K562 (cell line): ENCODE data around the gene ANAPC4. TPM values are rescaled to one million over a fixed set of nuclear protein-coding genes. Genes with fewer than 3 reads are reported as not detected.
"Not testable (repeated sequence)": the region's sequence is repeated elsewhere in the genome, so short reads cannot be mapped to it uniquely, and the experiment has no call there.

ENCODE experiments used
- ATAC-seq: fragments of 200-7000 bp; cut with Tn5 transposase; 3 replicates; pipeline ENCODE4 v1.9.1; 2020; ENCODE audit warnings: moderate library complexity
- BruUV-seq: library from RNA; stranded (reverse); fragments of 400-500 nt; replicated peaks from 2 replicates; lab custom pipeline; 2021; lab: Mats Ljungman, UMichigan
- CTCF ChIA-PET: fragments of 300-600 bp; formaldehyde crosslinking; extraction: SDS; loops from one replicate; lab custom pipeline; 2021; ENCODE audit warnings: low intra/inter-chr PET ratio; lab: Yijun Ruan, JAX
- POLR2A ChIA-PET: fragments of 300-600, 350-650 bp; sonication (Branson Sonifier 250); formaldehyde crosslinking; extraction: SDS; loops from one replicate; lab custom pipeline; 2021; ENCODE audit warnings: antibody characterized with exemption, inconsistent platforms; lab: Yijun Ruan, JAX
- DNase-seq, 4 experiments: peaks; one replicate each; pipeline versions ENCODE4 v3.0.0 to v3.0.0-alpha.2; 2011 to 2018; ENCODE audit warnings: low spot score in 3 of 4, mixed read lengths in 3 of 4; ENCODE audit errors: extremely low read depth in 1 of 4
- FAIRE-seq: peaks from 2 replicates; lab custom pipeline; 2011; peaks lifted over from hg19 to GRCh38; lab: Jason Lieb, UNC
- H2AFZ ChIP-seq: 2 replicates; pipeline ENCODE4 v1.6.0; 2011; ENCODE audit warnings: low read depth, low read length, control low read depth, inconsistent platforms
- H3K27ac ChIP-seq: fragments of 200-600 bp; 3 replicates; pipeline ENCODE4 v1.8.0; 2011; ENCODE audit warnings: low read depth, mild to moderate bottlenecking, control low read depth, inconsistent platforms, low read length, moderate library complexity, mixed read lengths; ENCODE audit errors: extremely low read depth
- H3K27me3 ChIP-seq, 2 experiments: fragments of 300-600 bp in 1 of 2; 2 replicates in 1 of 2; 3 replicates in 1 of 2; pipeline versions ENCODE4 v1.6.0 to v1.8.0; 2011; ENCODE audit warnings: inconsistent platforms in 2 of 2, low read length in 2 of 2, mild to moderate bottlenecking in 1 of 2, mixed read lengths in 1 of 2, moderate library complexity in 1 of 2; ENCODE audit not compliant: control insufficient read depth in 2 of 2, insufficient read depth in 2 of 2
- H3K36me3 ChIP-seq: fragments of 300-600 bp; 3 replicates; pipeline ENCODE4 v1.8.0; 2011; ENCODE audit warnings: mild to moderate bottlenecking, low read length, inconsistent platforms; ENCODE audit not compliant: control insufficient read depth, insufficient read depth
- H3K4me1 ChIP-seq, 2 experiments: fragments of 200-600 bp in 1 of 2; replicated peaks in 1 of 2; 2 replicates in 1 of 2; 3 replicates in 1 of 2; pipeline versions ENCODE4 v1.5.1 to v1.8.0; 2011; ENCODE audit warnings: inconsistent platforms in 2 of 2, low read length in 2 of 2, mild to moderate bottlenecking in 1 of 2, mixed read lengths in 1 of 2, moderate library complexity in 1 of 2; ENCODE audit not compliant: control insufficient read depth in 2 of 2, insufficient read depth in 2 of 2
- H3K4me2 ChIP-seq: 2 replicates; pipeline ENCODE4 v1.6.1; 2011; ENCODE audit warnings: low read length, control low read depth, inconsistent platforms, mixed read lengths; ENCODE audit not compliant: insufficient read depth
- H3K4me3 ChIP-seq: fragments of 200-600 bp; sonication (generic), shearing (Covaris generic); 2 replicates; pipeline ENCODE4 v1.5.1; 2016; ENCODE audit warnings: control low read depth, inconsistent platforms
- H3K79me2 ChIP-seq: fragments of 200-600 bp; 3 replicates; pipeline ENCODE4 v1.8.0; 2011; ENCODE audit warnings: low read length, inconsistent platforms; ENCODE audit not compliant: control insufficient read depth, insufficient read depth
- H3K9ac ChIP-seq, 2 experiments: 2 replicates each; pipeline versions ENCODE4 v1.6.0 to v1.6.1; 2011; ENCODE audit warnings: low read depth in 2 of 2, low read length in 2 of 2, control low read depth in 1 of 2, inconsistent platforms in 1 of 2, mild to moderate bottlenecking in 1 of 2, mixed read lengths in 1 of 2; ENCODE audit not compliant: insufficient read depth in 1 of 2
- H3K9me1 ChIP-seq: one replicate; pipeline ENCODE4 v1.6.0; 2011; ENCODE audit warnings: inconsistent platforms, mild to moderate bottlenecking, low read length, moderate library complexity; ENCODE audit not compliant: control insufficient read depth, insufficient read depth
- H3K9me3 ChIP-seq: replicated peaks from 2 replicates; pipeline ENCODE4 v1.5.1; 2011; ENCODE audit warnings: low read depth, low read length, inconsistent platforms; ENCODE audit not compliant: control insufficient read depth, insufficient read depth
- H4K20me1 ChIP-seq: replicated peaks from 2 replicates; pipeline ENCODE4 v1.6.1; 2011; ENCODE audit warnings: low read length, inconsistent platforms, mixed read lengths; ENCODE audit not compliant: control insufficient read depth, insufficient read depth
- WGBS: fragments of 100-300 bp; shearing (Covaris generic); methylation state at CpG from one replicate; pipeline ENCODE4 v1.1.6; 2016; ENCODE audit warnings: low coverage, mixed read lengths; ENCODE audit not compliant: insufficient coverage; ENCODE audit errors: missing lambda C conversion rate; 5-methylcytosine and 5-hydroxymethylcytosine counted together
- in situ Hi-C: fragments of 300-500 bp; cut with MboI; formaldehyde crosslinking; loops from 4 replicates; pipeline ENCODE4 v1.15.0; 2018; ENCODE audit warnings: inconsistent platforms, mixed read lengths
- intact Hi-C: fragments of 100-400 bp; cut with micrococcal nuclease; formaldehyde crosslinking; loops from 2 replicates; pipeline ENCODE4 v1.14.2; 2022
- polyA plus RNA-seq, 8 experiments: library from polyadenylated mRNA; depleted of rRNA in 4 of 8; stranded (reverse) in 5 of 8; unstranded in 3 of 8; fragments of >200 nt; fragmentation: Nextera tagmentation in 2 of 8; fragmentation: Illumina TruSeq in 1 of 8; extraction: Ambion mirVana in 2 of 8; extraction: Trizol in 1 of 8; gene quantifications; 2 replicates each; pipeline versions ENCODE4 v1.2.1 to v1.2.3, GENCODE V29; 2011 to 2014; ENCODE audit warnings: inconsistent platforms in 1 of 8, missing spikeins in 1 of 8
- total RNA-seq, 7 experiments: library from RNA; depleted of rRNA in 6 of 7; stranded (reverse); fragments of >200 nt in 6 of 7; fragmentation: Illumina TruSeq in 2 of 7; extraction: Trizol in 2 of 7; gene quantifications; 2 replicates each; pipeline versions ENCODE4 v1.2.1 to v1.2.3, GENCODE V29; 2011 to 2021; ENCODE audit warnings: low replicate concordance in 1 of 7
- TF ChIP-seq, protein P1 (sequence below), 2 experiments: fragments of 450-650 bp in 1 of 2; sonication (generic) in 1 of 2; formaldehyde crosslinking in 1 of 2; IDR thresholded peaks; 2 replicates each; pipeline versions ENCODE4 v1.7.1 to v1.9.0; 2016 to 2022; ENCODE audit warnings: inconsistent platforms in 1 of 2, mild to moderate bottlenecking in 1 of 2, missing genetic modification reagents in 1 of 2

The ANAPC4 gene
- total and polyA plus RNA-seq, 9 of the 15 experiments (the other 6 are each of a cell fraction or from before 2014, with no cell fraction given), result 23.9 to 47.0 (median 31.9) TPM

DNA sequence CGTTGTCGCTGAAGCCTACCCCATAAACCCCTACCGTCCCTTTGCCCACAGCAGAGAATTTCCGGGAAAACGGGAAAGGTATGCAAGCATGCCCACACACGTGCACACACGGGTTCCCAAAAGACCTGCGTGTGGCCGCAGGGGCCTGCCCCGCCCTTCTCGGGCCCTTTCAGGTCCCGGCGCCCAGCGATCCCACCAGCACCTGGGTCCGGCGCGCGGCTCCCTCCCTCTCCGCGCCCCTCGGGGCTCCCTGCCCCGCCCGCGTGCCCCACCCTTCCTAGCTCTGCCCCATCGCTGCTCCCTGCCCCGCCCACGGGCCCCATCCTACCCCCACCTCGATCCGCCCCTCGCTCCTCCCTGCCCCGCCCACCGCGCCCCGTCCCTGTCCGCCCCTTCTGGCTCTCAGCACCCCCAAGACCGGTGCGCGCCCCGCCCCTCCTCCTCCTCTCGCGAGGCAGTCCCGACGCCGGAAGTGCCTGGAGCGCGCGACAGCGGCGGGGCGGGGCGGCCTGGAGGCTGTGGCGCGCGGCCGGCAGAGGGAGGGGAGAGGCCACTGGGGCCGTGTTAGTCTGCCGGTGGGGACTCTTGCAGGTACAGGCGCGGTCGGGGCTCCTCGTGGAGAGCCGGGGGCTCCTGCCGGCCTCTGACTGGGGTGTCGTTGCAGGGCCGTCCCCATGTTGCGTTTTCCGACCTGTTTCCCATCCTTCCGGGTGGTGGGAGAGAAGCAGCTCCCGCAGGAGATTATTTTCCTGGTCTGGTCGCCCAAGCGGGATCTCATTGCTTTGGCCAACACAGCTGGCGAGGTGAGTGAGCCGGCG is at the start of gene ANAPC4 (continued):
- TF ChIP-seq, protein P1, sequence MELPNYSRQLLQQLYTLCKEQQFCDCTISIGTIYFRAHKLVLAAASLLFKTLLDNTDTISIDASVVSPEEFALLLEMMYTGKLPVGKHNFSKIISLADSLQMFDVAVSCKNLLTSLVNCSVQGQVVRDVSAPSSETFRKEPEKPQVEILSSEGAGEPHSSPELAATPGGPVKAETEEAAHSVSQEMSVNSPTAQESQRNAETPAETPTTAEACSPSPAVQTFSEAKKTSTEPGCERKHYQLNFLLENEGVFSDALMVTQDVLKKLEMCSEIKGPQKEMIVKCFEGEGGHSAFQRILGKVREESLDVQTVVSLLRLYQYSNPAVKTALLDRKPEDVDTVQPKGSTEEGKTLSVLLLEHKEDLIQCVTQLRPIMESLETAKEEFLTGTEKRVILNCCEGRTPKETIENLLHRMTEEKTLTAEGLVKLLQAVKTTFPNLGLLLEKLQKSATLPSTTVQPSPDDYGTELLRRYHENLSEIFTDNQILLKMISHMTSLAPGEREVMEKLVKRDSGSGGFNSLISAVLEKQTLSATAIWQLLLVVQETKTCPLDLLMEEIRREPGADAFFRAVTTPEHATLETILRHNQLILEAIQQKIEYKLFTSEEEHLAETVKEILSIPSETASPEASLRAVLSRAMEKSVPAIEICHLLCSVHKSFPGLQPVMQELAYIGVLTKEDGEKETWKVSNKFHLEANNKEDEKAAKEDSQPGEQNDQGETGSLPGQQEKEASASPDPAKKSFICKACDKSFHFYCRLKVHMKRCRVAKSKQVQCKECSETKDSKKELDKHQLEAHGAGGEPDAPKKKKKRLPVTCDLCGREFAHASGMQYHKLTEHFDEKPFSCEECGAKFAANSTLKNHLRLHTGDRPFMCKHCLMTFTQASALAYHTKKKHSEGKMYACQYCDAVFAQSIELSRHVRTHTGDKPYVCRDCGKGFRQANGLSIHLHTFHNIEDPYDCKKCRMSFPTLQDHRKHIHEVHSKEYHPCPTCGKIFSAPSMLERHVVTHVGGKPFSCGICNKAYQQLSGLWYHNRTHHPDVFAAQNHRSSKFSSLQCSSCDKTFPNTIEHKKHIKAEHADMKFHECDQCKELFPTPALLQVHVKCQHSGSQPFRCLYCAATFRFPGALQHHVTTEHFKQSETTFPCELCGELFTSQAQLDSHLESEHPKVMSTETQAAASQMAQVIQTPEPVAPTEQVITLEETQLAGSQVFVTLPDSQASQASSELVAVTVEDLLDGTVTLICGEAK (IDR thresholded peaks at IDR 0.05), result peak; percentile 55; the same call in 1 of the 2 replicates
- TF ChIP-seq, protein P1 (CRISPR knock-in tag; IDR thresholded peaks at IDR 0.05), result no peak

DNA sequence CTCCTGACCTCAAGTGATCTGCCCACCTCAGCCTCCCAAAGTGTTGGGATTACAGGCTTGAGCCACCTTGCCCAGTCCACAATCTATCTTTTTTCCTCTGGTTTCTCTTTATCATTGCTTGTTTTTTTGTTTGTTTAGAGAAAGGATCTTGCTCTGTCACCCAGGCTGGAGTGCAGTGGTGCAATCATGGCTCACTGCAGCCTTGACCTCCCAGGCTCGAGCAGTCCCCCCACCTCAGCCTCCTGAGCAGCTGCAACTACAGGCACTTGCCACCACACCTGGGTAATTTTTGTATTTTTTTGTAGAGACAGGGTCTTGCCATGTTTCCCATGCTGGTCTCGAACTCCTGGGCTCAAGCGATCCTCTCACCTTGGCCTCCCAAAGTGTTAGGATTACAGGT is 48.6 kb upstream of the ANAPC4 start:
- H2AFZ ChIP-seq, BruUV-seq, H3K27ac ChIP-seq, H4K20me1 ChIP-seq, DNase-seq, H3K4me1 ChIP-seq, in situ Hi-C loops, CTCF ChIA-PET, H3K4me3 ChIP-seq, intact Hi-C loops, H3K79me2 ChIP-seq, H3K4me2 ChIP-seq, H3K9ac ChIP-seq, H3K9me1 ChIP-seq, FAIRE-seq, H3K9me3 ChIP-seq, H3K27me3 ChIP-seq, ATAC-seq, H3K36me3 ChIP-seq: not testable (repeated sequence)
- WGBS, result 92% methylated on average over 3 of the region's 3 CpGs
- POLR2A ChIA-PET, result interaction anchor here (0.7 kb wide), 1 partner anchor 27 kb away, joined by 3 read pairs; no protein-coding TSS in a partner anchor
